Activated CD8-positive, alpha-beta memory T cell treated with anti-CD3 and anti-CD28 coated beads, Interleukin-2, amount 50 U/mL, for 24 hours (primary cell): ENCODE measurements around the gene CEMIP.
A peak's percentile ranks its signal among the peaks of the same experiment; 100 is the strongest.
"Not testable (repeated sequence)": the region's sequence is repeated elsewhere in the genome, so short reads cannot be mapped to it uniquely, and the experiment has no call there.

ENCODE experiments used
- DNase-seq: peaks from one replicate; pipeline ENCODE4 v3.0.0-alpha.2; 2020; ENCODE audit errors: extremely low read depth

Gene CEMIP

DNA sequence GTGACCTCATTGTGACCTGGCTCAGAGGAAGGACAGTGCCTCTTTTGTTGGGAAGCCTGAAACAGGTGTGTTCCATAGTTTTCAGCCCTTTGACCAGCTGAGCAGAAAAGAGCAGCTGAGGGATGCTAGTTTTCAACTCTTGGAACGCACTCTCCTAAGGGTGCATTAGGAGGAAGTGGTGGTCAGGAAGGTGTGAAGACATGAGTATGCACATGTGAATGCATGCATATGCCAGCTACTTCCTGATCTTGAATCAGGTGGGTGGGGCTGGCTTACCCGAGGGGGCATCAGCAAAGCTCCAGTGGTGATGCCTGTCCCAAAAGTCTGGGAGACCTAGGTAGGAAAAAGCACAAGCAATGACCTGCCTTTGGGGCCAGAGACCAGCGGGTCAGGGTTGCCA is 23.3 kb upstream of the CEMIP start:
- no peak for DNase-seq

DNA sequence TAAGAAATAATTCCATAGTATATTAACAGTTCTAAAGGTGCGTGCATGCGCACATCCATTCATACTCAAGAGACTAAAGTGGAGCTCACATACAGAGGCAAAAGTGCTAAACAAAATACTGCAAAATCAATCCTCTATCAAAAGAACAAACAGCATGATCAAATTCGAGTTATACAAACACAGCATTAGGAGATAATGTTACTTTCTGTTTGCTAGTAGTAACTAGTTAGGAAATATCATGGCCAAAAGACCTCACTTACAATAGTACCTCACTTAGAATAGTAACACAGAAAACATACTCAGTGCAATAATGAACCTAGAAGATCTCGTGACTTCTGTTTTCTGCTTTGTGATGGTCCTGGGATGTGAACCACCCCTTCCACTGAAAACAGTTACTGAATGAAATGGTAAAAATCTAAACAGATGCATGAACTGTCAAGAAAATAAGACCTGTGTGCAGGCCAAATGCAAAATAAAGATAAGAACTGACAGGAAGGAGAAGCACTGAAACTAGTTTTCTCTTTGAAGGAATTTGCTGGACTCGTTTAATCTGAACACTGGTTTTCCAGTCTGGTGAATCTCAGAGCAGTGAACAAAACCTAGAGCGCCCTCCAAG is 20.9 kb upstream of the CEMIP start:
- no peak for DNase-seq

DNA sequence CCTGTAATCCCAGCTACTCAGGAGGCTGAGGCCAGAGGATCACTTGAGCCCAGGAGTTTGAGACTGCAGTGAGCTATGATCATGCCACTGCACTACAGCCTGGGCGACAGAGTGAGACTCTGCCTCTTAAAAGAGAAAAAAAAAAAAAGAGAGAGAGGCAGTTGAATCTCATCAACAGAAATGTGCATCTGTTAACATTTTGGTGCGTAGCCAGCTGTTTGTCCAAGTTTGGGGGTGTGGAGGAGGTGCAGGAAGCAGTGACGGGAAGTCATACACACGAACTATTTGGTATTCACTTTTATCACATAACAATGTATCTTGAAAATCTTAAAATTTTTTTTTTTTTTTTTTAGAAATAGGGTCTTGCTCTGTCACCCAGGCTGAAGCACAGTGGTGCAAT is 18.2 kb upstream of the CEMIP start:
- no peak for DNase-seq

DNA sequence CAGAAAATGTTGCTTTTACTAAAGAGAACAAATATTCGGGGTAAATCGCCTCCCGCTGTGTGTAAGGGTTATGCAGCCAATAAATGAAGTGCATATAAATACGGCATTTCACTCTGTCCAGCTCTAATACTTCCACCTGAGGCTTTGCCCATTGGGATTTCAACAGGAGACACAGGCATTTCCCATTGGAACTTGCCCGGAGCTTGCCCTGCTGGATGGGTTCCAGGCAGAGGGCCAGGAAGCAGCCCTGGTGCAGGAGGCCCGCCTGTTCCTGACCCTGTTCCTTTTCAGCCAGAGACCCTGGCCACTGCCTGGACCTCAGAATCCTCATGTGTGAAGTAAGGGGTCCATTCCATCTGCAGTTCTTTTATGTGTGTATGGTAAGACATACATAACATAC is 17.4 kb upstream of the CEMIP start:
- DNase-seq, result no peak

DNA sequence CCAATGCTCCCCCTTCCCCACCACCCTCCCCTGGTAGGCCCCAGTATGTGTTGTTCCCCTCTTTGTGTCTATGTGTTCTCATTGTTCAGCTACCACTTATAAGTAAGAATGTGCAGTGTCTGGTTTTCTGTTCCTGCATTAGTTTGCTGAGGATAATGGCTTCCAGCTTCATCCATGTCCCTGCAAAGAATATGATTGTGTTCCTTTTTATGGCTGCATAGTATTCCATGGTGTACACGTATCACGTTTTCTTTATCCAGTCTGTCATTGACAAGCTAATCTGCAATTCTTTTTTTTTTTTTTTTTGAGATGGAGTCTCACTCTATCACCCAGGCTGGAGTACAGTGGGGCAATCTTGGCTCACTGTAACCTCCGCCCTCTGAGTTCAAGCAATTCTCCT is 15.9 kb upstream of the CEMIP start:
- DNase-seq, result not testable (repeated sequence)

DNA sequence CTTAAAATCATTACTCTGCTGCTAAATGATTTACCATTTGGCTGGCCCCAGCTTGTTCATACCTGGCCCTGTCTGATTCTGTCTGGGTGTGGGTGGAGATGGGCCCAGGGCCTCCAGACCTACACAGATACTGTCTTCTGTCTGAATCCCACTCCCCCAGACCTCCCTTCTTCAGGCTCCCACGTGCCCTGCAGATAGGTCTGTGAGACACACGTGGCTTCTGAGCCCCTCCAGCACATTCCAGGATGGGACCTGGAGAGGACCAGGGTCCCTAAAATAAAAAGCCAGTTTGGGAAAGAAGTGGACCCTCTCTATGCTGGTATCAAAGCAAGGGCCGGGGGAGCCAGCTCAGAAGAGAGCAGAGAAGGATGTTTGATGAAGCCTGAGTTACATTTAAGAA is 14.6 kb upstream of the CEMIP start:
- DNase-seq, result no peak

DNA sequence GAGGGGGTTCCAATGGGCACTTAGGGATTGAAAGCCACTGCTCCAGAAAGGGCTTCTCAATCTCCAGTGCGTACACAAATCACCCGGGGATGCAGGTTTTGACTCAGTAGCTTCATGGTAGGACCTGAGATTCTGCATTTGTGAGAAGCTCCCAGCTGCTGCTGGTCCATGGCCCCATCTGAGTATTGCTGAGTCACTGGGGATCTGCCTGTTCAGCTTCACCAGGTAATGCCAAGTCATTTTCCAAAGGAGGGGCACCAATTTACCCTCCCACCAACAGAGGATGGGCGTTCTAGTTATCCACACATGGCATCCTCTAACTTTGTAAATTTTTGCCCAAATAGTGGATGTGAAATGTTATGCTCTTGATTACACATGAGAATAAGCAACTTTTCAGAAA is 12.9 kb upstream of the CEMIP start:
- no peak for DNase-seq

DNA sequence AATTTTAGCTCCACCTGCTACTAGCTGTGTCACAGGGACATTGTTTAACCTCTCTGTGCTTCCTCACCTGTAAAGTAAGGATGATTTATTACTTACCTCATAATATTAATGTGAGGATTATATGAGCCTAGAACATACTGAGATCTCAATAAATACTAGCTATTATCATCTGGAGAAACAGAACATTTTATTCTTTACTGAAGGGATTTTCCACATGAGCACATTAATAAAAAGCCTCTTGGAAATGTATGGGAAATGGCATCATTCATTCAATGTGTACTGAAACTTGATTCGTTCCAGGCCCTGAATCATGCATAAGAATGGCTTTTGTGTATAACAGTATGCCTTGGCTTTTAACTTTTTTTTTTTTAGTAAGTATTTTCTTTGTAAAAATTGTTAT is 11.0 kb upstream of the CEMIP start:
- no peak for DNase-seq

DNA sequence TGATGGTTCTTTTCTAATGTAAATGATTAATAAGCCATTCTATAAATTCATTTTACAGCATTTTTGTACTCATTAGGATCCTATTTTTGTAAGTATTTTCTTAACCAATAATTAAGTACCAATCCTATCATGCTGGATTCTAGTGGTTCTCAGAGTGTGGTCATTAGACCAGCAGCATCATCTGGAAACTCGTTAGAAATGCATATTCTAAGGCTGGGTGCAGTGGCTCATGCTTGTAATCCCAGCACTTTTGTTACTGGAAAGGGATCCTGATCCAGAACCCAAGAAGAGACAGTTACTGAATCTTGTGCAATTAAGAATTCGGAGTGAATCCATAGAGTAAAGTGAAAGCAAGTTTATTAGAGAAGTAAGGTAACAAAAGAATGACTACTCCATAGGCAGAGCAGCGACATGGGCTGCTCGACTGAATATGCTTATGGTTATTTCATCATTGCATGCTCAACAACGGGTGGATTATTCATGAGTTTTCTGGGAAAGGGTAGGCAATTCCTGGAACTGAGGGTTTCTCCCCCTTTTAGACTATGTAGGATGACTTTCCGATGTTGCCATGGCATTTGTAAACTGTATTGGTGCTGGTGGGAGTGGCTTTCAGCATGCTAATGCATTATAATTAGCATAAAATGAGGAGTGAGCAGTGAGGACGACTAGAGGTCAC is 9.9 kb upstream of the CEMIP start:
- no peak for DNase-seq

DNA sequence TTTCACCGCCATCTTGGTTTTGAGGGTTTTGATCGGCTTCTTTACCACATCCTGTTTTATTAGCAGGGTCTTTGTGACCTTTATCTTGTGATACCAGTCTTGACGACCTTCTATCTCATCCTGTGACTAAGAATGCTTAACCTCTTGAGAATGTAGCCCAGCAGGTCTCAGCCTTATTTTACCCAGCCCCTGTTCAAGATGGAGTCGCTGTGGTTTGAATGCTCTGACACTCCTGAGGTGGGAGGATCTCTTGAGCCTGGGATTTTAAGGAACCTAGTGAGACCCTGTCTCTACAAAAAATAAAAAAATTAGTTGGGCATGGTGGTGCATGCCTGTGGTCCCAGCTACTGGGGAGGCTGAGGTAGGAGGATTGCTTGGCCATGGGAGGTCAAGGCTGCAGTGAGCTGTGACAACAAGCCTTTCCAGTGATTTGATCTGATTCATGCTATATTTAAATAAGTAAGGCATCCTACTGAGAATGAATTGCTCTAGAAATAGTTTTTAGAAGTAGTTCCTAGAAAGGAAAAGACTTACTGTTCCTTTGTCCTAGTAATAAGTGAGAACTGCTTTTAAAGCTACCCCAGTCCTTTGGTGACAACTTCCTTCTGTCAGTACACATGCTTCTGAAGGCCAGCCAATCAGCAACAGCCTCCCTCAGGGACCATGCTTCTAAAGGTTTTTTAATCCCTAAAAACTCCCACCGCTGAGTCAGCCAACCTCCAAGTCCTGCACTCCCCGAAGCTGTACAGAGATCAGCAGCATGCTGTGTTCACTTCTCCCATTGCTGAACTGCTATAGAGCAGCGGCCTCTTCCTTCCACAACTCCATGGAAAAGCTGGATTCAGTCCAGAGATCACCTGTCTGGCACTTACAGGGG is 9.1 kb upstream of the CEMIP start:
- DNase-seq, result no peak

DNA sequence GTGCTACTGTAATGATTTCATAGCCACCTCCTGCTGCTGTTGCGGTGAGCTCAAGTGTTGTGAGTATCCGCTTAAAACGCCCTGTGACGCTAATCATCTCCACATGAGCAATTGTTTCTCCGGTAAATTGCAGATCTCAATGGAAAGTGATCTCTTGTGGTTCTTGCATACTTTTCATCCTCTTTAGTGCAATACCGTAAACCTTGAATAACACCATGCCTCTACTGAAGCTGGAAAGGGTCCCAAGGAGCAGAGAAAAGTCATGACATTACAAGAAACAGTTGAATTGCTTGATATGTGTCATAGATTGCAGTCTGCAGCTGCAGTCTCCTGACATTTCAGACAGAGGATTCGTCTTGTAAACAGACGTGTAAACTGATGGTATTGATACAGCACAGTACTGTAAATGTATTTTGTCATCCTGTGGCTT is 6.0 kb upstream of the CEMIP start:
- no peak for DNase-seq

DNA sequence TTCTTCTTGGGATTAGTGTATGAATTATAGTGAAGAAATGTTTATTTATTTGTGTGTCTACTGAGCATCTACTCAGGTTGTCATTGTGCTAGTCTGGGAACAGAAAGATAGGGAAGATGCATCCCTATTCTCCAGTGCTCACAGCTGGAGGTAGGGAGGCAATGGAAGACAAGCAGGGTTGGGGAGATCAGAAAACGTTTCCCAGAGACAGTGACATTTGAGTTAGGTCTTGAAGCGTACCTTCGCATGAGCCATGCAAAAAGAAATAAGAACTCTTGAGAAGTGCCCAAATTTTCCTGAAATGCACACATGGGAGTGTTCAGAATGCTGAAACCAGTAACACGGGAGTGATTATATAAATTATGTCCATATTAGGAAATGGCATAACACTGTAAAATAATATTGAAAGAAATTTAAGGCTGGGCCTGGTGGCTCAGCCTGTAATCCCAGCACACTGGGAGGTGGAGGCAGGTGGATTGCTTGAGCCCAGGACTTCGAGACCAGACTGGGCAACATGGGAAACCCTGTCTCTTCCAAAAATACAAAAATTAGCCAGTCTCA is 5.3 kb upstream of the CEMIP start:
- no peak for DNase-seq

DNA sequence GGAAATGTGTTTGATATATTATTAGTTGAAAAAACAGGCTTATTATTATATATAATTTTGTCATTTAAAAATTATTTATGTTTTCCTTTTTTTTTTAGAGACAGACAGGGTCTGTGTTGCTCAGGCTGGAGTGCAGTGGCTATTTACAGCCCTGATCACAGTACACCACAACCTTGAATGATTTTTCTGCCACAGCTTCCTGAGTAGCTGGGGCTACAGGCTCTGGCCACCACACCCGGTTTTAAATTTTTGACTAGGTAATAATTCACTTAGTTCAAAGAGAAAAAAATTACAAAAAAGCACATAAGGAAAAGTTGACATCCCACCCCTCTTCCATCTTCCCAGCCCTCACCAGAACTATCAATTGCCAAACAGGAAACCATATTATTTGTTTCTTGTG is 4.7 kb upstream of the CEMIP start:
- no peak for DNase-seq

DNA sequence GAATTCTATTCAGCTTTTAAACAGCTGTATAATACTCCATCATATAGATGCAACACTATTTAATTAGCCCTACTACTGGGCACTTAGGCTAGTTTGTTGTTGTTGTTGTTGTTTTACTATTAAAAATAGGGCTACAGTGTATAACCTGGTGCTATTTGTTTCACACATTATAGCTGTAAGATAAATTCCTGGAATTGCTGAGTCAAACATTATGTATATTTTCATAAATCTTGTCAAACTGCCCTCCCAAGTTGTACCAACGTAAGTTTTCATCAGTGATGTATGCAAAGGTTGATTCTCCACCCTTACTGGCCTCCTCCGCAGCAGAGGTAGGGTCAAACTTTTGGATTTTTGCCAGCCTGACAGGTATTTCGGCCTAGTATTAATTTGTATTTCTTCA is 3.8 kb upstream of the CEMIP start:
- DNase-seq, result no peak

DNA sequence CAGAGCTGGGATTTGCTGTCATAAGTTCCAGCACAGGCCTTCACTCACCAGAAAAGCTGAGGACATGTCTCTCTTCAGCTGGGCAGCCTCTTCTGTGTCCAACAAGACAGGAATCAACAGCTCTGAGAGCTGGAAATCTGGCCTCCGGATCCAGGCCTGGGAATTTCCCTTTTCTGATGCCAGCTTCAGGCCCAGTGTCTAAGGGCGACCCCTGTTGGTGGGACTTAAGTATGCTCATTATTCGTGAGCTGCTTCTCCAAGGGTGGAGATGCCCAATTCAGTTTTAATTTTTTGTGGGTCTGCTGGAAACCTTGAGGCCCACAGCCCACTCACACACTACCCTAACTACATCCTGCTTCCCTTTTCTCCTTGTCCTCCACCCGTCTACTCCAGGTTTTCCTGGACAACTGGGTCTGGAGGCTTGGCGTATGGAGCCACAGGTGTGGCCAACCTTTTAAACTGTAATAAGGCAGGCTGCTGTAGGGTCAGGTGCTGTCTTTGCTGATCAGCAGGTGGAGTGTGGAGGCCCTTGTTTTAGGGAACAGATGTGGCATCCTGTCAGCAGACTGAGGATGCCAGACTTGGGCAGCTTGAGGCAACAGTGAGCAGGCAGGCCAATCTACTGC is 2.6 kb upstream of the CEMIP start:
- peak; percentile 36 for DNase-seq

DNA sequence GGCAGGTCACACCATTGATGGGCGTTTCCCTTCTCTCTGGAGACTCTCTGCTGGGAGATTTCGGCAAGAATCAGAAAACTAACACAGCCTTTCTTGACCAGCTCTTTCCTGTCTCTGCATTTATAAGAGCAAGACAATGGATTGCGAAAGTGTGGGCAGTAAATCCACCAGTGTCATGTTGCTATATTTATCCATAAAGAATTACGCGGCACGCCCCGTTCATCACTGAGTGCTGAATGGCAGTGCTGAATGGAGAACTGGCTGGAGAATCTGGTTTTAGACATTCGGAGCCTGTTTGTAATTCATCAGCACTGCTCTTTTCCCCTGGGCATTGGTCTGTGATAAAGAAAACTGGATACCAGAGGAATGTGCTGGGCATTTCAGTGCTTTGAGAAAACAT is 2.0 kb upstream of the CEMIP start:
- no peak for DNase-seq

DNA sequence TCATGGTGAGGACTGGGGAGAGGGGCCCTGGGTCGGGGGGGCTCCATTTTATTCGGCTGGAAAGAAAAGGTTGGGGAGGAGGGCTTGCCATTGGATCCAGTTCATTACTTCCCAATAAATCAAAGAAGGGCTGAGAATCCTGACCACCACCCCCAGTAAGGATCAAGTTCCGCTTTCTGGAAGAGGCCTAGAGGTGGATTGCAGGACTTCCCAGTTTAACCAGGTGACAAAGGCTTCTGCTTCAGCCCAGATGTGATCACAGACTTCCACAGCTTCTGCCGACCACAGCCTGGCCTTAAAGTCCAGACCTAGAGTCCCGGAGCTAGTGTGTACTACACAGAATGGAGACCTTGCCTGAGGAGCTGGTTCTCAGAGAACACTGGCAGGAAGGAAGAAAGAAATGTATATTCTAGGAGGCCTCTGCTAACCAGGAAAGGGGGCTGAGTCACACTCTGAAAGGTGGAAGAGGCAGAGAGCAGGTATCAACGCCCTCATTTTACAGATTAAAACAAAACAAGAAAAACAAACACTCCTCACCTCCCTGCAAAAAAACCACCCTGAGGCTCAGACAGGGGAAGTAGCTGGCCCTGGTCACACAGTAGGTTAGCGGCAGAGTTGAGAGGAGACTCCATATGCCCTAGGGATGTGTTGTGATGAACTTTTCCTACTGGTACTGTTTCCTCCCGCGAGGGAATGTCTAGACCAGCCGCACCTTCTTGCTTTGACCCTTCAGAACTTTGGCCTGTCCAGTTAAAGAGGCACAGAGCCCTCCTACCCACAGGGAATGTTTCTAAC is 1.1 kb upstream of the CEMIP start:
- DNase-seq, result no peak

DNA sequence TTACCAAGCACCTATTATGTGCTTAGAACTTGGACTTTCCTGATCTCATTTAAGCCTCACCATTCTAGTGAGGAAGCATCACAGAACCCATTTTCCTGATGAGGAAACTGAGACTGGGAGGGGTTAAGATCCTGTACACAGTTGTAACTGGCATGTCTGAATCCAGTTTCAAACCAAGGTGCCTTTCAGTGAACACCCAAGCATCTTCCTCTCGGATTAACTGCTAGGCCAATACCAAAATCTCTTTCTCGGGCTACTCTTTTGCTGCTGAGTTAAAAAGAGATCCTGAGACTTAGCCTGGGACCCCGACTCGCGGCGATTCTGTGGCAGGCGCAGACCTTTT is 578 bp upstream of the CEMIP start:
- DNase-seq, result no peak

DNA sequence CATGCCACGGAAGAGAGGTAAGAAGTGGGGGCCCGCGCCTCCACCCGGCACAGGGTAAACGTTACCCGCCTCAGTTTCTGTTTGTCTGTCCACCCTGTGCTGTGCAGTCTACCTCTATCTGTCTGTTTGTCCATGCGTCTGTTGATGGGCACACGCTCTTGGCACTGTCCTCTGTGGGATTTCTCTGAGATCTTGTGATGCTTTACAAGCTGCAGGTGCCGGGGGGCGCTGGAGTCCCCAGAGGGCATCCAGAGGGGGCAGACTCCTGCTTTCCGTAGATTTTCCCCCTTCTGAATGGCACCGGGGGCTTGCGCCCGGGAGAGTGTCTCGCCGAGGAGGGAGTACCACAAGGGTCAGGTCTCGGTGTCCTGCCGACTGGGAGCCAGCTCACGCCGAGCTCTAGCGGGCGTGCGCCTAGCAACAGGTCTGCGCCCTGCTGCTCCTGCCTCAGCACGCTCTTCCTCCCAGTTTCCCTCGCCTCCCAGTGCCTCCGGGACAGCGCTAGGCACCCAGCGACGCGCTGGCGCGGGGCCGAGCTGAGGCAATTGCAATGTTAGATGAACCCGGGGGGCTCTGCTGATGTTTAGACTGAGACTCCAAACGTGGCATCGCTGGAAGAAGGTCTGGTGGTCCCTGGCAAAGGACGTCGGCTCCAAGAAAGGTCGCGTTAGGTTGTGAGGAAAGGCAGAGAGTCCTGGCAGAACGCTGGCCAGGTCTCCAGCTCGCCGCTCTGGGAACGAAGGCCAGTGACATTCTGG is 667 bp downstream of the CEMIP start:
- DNase-seq, result no peak

DNA sequence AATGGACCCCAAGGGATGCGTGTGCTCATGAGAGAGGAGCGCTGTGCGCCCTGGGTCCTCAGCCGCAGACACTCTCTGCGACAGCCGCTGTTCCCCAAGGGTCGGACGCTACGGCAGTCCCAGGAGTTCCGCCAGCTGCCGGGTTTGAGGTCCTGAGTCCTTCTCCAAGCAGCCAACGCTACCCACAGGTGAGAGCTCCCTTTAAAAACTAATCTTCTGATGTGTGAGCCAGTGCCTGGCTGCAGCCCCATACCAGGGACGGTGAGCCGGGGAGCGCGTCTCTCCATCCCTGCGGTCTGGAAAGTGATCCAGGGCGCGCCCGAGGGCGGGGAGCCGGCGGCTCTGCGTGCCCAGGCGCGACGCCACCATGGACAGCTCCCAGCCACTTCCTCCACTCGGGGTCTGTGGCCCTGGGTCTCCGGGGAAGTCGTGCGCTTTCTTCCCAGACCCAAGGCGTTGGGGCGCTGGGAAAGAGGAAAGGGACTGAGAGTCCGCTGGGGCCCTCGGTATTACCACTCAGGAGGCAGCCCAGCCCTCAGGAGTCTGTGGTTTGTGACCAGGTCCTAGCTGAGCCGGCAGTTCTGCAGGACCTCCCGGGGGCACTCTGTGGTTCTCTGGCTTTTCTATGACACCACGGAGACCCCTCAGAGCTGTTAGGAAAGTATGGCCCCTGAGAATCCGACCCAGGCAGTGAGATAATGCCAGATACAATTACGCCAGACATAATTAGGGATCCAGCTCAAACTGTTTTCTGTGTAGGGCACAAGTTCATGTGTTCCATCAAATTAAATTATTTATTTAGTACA is 1.4 kb downstream of the CEMIP start:
- DNase-seq, result no peak
